Liver (tissue), 9 donors: Measurements from ENCODE around the gene SEC31A. TPM values are rescaled to one million over a fixed set of nuclear protein-coding genes. Genes with fewer than 3 reads are reported as not detected.

Experiments
- DNase-seq: peaks from one replicate; pipeline ENCODE4 v3.0.0-alpha.2; 2017; ENCODE audit warnings: low spot score
- H3K27ac ChIP-seq, 2 donors: one replicate each; pipeline ENCODE4 v1.7.0; 2013; ENCODE audit warnings: inconsistent platforms in 2 of 2, low read length in 2 of 2, control low read depth in 1 of 2, low read depth in 1 of 2, mild to moderate bottlenecking in 1 of 2
- H3K27me3 ChIP-seq, 4 donors: one replicate each; pipeline versions ENCODE4 v1.6.1 to v1.7.0; 2013; ENCODE audit warnings: low read length in 3 of 4, inconsistent platforms in 1 of 4, mild to moderate bottlenecking in 1 of 4, moderate library complexity in 1 of 4; ENCODE audit not compliant: control insufficient read depth in 4 of 4, insufficient read depth in 4 of 4
- H3K36me3 ChIP-seq, 4 donors: one replicate each; pipeline versions ENCODE4 v1.6.1 to v1.7.0; 2013; ENCODE audit warnings: low read length in 3 of 4, mild to moderate bottlenecking in 3 of 4, low read depth in 1 of 4, moderate library complexity in 1 of 4; ENCODE audit not compliant: control insufficient read depth in 4 of 4, insufficient read depth in 3 of 4
- H3K4me1 ChIP-seq, 4 donors: one replicate each; pipeline versions ENCODE4 v1.6.1 to v1.7.0; 2013; ENCODE audit warnings: low read length in 3 of 4, mild to moderate bottlenecking in 3 of 4, moderate library complexity in 1 of 4; ENCODE audit not compliant: control insufficient read depth in 4 of 4, insufficient read depth in 4 of 4
- H3K4me3 ChIP-seq, 3 donors: one replicate each; pipeline versions ENCODE4 v1.6.1 to v1.7.0; 2013; ENCODE audit warnings: low read length in 3 of 3, control low read depth in 1 of 3, low read depth in 1 of 3, mild to moderate bottlenecking in 1 of 3
- H3K9ac ChIP-seq, 2 donors: one replicate each; pipeline ENCODE4 v1.7.0; 2013; ENCODE audit warnings: low read length in 2 of 2, mild to moderate bottlenecking in 2 of 2, moderate library complexity in 2 of 2, control low read depth in 1 of 2, low read depth in 1 of 2
- H3K9me3 ChIP-seq, 4 donors: one replicate each; pipeline versions ENCODE4 v1.6.1 to v1.7.0; 2013; ENCODE audit warnings: low read length in 3 of 4; ENCODE audit not compliant: control insufficient read depth in 4 of 4
- EGR1 ChIP-seq, 2 donors: IDR thresholded peaks; 2 replicates each; pipeline ENCODE4 v1.6.1; 2016 to 2018; ENCODE audit warnings: antibody characterized with exemption in 2 of 2, low read depth in 2 of 2
- FOXA2 ChIP-seq: IDR thresholded peaks from 2 replicates; pipeline ENCODE4 v1.6.1; 2016; ENCODE audit warnings: antibody characterized with exemption
- GABPA ChIP-seq, 2 donors: IDR thresholded peaks in 1 of 2; conservative IDR thresholded peaks in 1 of 2; 2 replicates each; pipeline ENCODE4 v1.6.1; 2016; ENCODE audit warnings: antibody characterized with exemption in 2 of 2, mild to moderate bottlenecking in 1 of 2, moderate library complexity in 1 of 2
- HNF4A ChIP-seq, 2 donors: conservative IDR thresholded peaks; 2 replicates each; pipeline ENCODE4 v1.6.1; 2016; ENCODE audit warnings: antibody characterized with exemption in 2 of 2, mild to moderate bottlenecking in 2 of 2
- HNF4G ChIP-seq: IDR thresholded peaks from 2 replicates; pipeline ENCODE4 v1.6.1; 2016; ENCODE audit warnings: antibody characterized with exemption
- JUND ChIP-seq, 2 donors: IDR thresholded peaks; 2 replicates each; pipeline ENCODE4 v1.6.1; 2016; ENCODE audit warnings: antibody characterized with exemption in 2 of 2
- NR2F2 ChIP-seq: IDR thresholded peaks from 2 replicates; pipeline ENCODE4 v1.6.1; 2016; ENCODE audit warnings: antibody characterized with exemption
- RAD21 ChIP-seq, 2 donors: IDR thresholded peaks; 2 replicates each; pipeline ENCODE4 v1.6.1; 2016; ENCODE audit warnings: antibody characterized with exemption in 2 of 2, mild to moderate bottlenecking in 2 of 2
- RXRA ChIP-seq, 2 donors: IDR thresholded peaks; 2 replicates each; pipeline ENCODE4 v1.6.1; 2017 to 2018; ENCODE audit warnings: antibody characterized with exemption in 2 of 2, mild to moderate bottlenecking in 1 of 2
- SP1 ChIP-seq: IDR thresholded peaks from 2 replicates; pipeline ENCODE4 v1.6.1; 2018; ENCODE audit warnings: antibody characterized with exemption, mild to moderate bottlenecking
- TAF1 ChIP-seq: conservative IDR thresholded peaks from 2 replicates; pipeline ENCODE4 v1.6.1; 2016; ENCODE audit warnings: antibody characterized with exemption, mild to moderate bottlenecking
- YY1 ChIP-seq: IDR thresholded peaks from 2 replicates; pipeline ENCODE4 v1.6.1; 2016; ENCODE audit warnings: antibody characterized with exemption, mild to moderate bottlenecking
- WGBS: extraction: QIAGEN DNeasy Blood & Tissue Kit; methylation state at CpG from one replicate; pipeline ENCODE4 v1.1.7; 2013; 5-methylcytosine and 5-hydroxymethylcytosine counted together
- polyA plus RNA-seq, 2 donors: library from polyadenylated mRNA; stranded (reverse) in 1 of 2; unstranded in 1 of 2; fragments of 200-250 nt in 1 of 2; fragments of >200 nt in 1 of 2; fragmentation: Nextera tagmentation in 1 of 2; extraction: Ambion mirVana in 1 of 2; gene quantifications; one replicate each; pipeline versions ENCODE4 v1.2.1 to v1.2.3, GENCODE V29; 2013 to 2015
- total RNA-seq, 2 donors: library from RNA; depleted of rRNA; stranded (reverse); fragments of >200 nt; gene quantifications; one replicate each; pipeline ENCODE4 v1.2.3, GENCODE V29; 2014
- TF ChIP-seq, protein P1 (sequence below): IDR thresholded peaks from 2 replicates; pipeline ENCODE4 v1.6.1; 2016; ENCODE audit warnings: antibody characterized with exemption
- TF ChIP-seq, protein P2 (sequence below): IDR thresholded peaks from 2 replicates; pipeline ENCODE4 v1.6.1; 2016; ENCODE audit warnings: antibody characterized with exemption
- TF ChIP-seq, protein P3 (sequence below): IDR thresholded peaks from 2 replicates; pipeline ENCODE4 v1.6.1; 2016; ENCODE audit warnings: antibody characterized with exemption, mild to moderate bottlenecking
- donor health status: healthy.
- donor health status: healthy.
- donor health status: healthy.
- donor health status: healthy.
- donor health status: healthy.

SEC31A gene
- total and polyA plus RNA-seq, 4 donors = 79.9 to 204 (median 88.9) TPM

DNA sequence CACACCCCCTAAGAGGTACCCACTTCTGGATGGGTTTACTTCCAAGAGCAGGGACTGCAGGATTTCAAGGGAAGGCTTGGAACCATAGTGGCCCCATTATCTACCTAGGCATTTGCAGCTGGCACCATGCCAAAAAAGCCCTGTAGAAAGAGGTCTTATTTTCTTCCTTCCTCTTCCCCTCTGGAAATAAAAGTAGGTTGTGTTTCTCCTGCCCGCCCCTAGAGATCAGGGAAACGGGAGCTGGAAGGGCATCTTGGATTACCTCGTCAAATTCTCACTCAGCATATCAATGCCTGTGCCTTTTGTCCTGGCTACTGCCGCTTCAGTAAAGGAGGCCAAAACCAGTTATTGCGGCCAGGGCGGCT lies 93.9 kb downstream of the SEC31A start (continued):
- TF ChIP-seq, protein P1, sequence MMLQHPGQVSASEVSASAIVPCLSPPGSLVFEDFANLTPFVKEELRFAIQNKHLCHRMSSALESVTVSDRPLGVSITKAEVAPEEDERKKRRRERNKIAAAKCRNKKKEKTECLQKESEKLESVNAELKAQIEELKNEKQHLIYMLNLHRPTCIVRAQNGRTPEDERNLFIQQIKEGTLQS = no peak
- no peak for TF ChIP-seq HNF4A (conservative IDR thresholded peaks at IDR 0.05)
- TF ChIP-seq JUND (IDR thresholded peaks at IDR 0.05) = no peak
- TF ChIP-seq, protein P2, sequence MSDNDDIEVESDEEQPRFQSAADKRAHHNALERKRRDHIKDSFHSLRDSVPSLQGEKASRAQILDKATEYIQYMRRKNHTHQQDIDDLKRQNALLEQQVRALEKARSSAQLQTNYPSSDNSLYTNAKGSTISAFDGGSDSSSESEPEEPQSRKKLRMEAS = no peak
- TF ChIP-seq YY1 = no peak
- TF ChIP-seq NR2F2 = no peak

DNA sequence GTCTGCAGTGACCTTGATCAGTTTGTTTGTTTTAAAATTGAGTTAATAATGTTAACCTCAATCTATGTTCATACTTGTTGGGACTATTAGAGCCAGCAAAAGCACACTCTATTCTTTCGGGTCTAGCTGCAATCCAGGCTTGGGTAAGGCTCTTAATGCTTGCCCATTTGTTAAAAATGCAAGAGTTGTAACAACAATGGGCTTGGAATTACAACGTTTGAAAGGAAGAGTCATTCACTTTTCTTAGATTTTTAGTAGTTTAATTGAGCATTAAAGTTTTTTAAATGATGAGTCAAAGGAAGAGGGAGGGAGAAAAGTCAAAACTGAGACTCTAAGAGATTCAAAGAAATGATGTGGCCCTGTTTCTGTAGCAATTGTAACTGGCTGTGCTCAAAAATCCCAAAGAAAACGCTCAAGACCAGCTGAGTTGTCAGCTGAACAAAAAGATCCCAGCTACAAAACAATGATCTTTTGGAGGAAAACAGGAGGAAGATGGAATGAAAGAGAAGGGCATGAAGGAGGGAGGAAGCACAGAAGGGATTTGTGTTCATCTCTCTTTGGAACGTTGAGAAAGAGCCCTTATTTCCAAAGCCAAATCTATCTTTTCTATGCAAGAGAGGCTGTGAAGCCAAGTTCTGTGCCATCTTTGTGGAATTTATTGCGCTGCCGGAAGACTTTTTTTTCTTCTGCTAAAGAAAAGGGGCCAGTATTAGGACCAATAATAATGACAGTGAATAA lies 97.9 kb downstream of the SEC31A start:
- WGBS = 65% methylated on average over 6 of the region's 6 CpGs
- DNase-seq = no peak
- TF ChIP-seq, protein P2 = no peak
- TF ChIP-seq JUND (IDR thresholded peaks at IDR 0.05) = no peak
- TF ChIP-seq HNF4G = no peak
- TF ChIP-seq TAF1 = no peak
- TF ChIP-seq SP1 = no peak
- no peak for TF ChIP-seq RXRA (IDR thresholded peaks at IDR 0.05)
- no peak for TF ChIP-seq HNF4A (conservative IDR thresholded peaks at IDR 0.05)
- TF ChIP-seq, protein P1 = no peak
- H3K27me3 ChIP-seq = no peaks in the 10 kb centered on the region
- H3K9me3 ChIP-seq = no peaks in the 10 kb centered on the region
- H3K27ac ChIP-seq = no peak overlapping the region
- no peak overlapping the region for H3K4me3 ChIP-seq
- peaks cover 6 to 10% (median 8%) of the 10 kb centered on the region in 4 donors for H3K4me1 ChIP-seq
- no peaks in the 10 kb centered on the region for H3K36me3 ChIP-seq
- H3K9ac ChIP-seq = no peak overlapping the region

DNA sequence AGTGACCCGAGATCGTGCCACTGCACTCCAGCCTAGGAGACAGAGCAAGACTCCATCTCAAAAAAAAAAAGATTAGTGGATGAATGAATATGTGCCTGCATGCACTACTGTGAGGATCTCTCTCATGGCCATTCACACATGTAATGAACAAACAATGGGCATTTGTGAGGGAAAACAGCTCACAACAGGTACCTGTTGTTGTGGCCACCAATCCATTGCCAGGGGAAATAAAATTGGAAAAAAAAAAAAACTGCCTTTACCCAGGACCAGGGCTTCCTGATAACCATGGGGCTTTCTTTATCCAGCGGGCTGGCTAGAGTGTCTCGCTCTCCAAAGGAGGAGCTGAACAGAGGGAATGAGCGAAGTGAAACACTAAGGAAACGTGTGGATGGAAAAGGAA lies 99.8 kb downstream of the SEC31A start:
- Histone ChIP-seq H3K27me3 (no peaks in the 10 kb centered on the region), H3K27ac (no peak overlapping the region), H3K4me1 (no peaks in the 10 kb centered on the region), H3K4me3 (no peak overlapping the region), H3K36me3 (no peaks in the 10 kb centered on the region), H3K9me3 (no peaks in the 10 kb centered on the region), H3K9ac (no peak overlapping the region)
- TF ChIP-seq, protein P1 = no peak
- TF ChIP-seq HNF4G (no peak), YY1 (no peak), EGR1 (IDR thresholded peaks at IDR 0.05; ENCODE audit: low read depth in 2 of 2) (no peak), TAF1 (no peak), FOXA2 (no peak), HNF4A (conservative IDR thresholded peaks at IDR 0.05) (no peak), GABPA (IDR thresholded peaks at IDR 0.05 in 1 of 2, conservative IDR thresholded peaks at IDR 0.05 in 1 of 2) (no peak), RAD21 (IDR thresholded peaks at IDR 0.05) (no peak), SP1 (no peak)
- TF ChIP-seq, protein P3, sequence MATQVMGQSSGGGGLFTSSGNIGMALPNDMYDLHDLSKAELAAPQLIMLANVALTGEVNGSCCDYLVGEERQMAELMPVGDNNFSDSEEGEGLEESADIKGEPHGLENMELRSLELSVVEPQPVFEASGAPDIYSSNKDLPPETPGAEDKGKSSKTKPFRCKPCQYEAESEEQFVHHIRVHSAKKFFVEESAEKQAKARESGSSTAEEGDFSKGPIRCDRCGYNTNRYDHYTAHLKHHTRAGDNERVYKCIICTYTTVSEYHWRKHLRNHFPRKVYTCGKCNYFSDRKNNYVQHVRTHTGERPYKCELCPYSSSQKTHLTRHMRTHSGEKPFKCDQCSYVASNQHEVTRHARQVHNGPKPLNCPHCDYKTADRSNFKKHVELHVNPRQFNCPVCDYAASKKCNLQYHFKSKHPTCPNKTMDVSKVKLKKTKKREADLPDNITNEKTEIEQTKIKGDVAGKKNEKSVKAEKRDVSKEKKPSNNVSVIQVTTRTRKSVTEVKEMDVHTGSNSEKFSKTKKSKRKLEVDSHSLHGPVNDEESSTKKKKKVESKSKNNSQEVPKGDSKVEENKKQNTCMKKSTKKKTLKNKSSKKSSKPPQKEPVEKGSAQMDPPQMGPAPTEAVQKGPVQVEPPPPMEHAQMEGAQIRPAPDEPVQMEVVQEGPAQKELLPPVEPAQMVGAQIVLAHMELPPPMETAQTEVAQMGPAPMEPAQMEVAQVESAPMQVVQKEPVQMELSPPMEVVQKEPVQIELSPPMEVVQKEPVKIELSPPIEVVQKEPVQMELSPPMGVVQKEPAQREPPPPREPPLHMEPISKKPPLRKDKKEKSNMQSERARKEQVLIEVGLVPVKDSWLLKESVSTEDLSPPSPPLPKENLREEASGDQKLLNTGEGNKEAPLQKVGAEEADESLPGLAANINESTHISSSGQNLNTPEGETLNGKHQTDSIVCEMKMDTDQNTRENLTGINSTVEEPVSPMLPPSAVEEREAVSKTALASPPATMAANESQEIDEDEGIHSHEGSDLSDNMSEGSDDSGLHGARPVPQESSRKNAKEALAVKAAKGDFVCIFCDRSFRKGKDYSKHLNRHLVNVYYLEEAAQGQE = no peak
- TF ChIP-seq, protein P2 = no peak
- WGBS = 90% methylated on average over 6 of the region's 6 CpGs
- no peak for DNase-seq
